ENCODE results near the gene GALNT14.

DNA sequence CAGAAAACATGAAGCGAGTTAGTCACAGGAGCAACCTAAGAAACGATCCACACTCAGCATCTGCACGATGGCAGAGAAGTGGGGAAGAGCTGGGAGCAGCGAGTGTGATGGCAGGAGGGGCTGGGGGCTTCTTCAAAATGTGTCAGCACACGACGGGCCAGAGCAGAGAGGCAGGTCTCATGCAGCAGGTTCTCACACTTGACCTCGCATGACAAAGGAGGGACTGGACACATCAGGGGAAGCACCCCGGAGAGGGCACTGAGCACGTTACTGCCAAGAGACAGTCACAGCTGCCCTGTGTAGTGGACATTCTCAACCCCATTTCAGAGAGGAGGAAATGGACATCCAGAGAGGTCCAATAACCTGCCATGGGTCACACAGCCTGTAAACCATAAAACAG, 226.9 kb downstream of the GALNT14 start:
- no peak for TF ChIP-seq POLR2A (IDR thresholded peaks at IDR 0.05)
- TF ChIP-seq, protein P1, sequence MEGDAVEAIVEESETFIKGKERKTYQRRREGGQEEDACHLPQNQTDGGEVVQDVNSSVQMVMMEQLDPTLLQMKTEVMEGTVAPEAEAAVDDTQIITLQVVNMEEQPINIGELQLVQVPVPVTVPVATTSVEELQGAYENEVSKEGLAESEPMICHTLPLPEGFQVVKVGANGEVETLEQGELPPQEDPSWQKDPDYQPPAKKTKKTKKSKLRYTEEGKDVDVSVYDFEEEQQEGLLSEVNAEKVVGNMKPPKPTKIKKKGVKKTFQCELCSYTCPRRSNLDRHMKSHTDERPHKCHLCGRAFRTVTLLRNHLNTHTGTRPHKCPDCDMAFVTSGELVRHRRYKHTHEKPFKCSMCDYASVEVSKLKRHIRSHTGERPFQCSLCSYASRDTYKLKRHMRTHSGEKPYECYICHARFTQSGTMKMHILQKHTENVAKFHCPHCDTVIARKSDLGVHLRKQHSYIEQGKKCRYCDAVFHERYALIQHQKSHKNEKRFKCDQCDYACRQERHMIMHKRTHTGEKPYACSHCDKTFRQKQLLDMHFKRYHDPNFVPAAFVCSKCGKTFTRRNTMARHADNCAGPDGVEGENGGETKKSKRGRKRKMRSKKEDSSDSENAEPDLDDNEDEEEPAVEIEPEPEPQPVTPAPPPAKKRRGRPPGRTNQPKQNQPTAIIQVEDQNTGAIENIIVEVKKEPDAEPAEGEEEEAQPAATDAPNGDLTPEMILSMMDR (IDR thresholded peaks at IDR 0.05), result no peak
